ENCODE data around the gene ABTB2.

DNA sequence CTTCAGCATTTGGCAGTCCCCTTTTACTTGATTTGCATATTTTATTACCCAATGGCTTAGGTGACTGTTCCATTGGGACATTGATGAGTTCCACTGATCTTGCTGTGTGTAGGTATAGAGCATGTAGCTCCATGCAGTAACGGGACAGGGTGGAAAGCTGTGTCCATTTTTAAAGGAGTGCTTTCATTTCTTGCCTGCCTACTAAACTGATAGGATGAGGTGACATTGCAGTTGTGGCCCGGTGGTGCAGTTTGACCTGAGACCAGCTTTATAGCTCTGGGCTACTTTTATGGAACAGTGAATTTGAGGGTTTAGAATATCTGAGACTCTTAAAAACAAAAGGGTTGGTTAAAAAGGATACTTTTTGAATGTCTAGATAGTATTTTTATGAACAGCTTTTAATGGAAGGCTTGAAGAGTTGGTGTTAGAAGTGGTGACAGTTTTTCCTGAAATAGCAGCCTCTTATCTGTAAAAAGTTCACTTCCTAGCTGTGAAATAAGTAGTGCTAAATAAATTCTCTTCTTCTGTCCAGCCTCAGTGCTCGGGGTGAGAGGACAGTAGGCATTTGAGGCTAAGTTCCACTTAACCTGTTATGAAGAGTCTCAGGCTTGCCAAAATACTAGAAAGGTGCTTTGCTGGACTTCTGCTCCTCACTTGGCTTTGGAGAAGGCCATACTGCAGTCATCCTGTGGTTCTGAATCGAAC is 225.4 kb downstream of the ABTB2 start:
- TF ChIP-seq POLR2A (IDR thresholded peaks at IDR 0.05; ENCODE audit: low read length) (no peak), GATA1 (IDR thresholded peaks at IDR 0.05; ENCODE audit: low read depth, low read length) (no peak)
